ENCODE data around the gene SSR2.

SSR2 gene

GRCh38 chr1:155976913-155977689 lies 43.6 kb downstream of the SSR2 start:
- Histone ChIP-seq H3K36me3 (replicated peaks; ENCODE audit: low read depth, low read length) (peaks cover 42% of the 10 kb centered on the region), H3K4me1 (ENCODE audit: low read length) (peaks cover 63% of the 10 kb centered on the region), H3K79me2 (ENCODE audit: low read length) (peaks cover 99% of the 10 kb centered on the region), H2AFZ (ENCODE audit: low read depth, low read length) (no peak overlapping the region), H3K27me3 (ENCODE audit: low read depth, low read length) (no peaks in the 10 kb centered on the region), H3K4me3 (ENCODE audit: low read length) (peak overlapping the region; percentile 95), H3K4me2 (ENCODE audit: low read length) (peak overlapping the region; percentile 95), H3K27ac (ENCODE audit: low read length) (peak overlapping the region; percentile 89), H3K9ac (ENCODE audit: low read length) (peak overlapping the region; percentile 100), H4K20me1 (ENCODE audit: insufficient read depth, low read length) (peaks cover 54% of the 10 kb centered on the region), H3K9me3 (ENCODE audit: insufficient read depth, low read length) (no peaks in the 10 kb centered on the region)
- TF ChIP-seq, protein P1, sequence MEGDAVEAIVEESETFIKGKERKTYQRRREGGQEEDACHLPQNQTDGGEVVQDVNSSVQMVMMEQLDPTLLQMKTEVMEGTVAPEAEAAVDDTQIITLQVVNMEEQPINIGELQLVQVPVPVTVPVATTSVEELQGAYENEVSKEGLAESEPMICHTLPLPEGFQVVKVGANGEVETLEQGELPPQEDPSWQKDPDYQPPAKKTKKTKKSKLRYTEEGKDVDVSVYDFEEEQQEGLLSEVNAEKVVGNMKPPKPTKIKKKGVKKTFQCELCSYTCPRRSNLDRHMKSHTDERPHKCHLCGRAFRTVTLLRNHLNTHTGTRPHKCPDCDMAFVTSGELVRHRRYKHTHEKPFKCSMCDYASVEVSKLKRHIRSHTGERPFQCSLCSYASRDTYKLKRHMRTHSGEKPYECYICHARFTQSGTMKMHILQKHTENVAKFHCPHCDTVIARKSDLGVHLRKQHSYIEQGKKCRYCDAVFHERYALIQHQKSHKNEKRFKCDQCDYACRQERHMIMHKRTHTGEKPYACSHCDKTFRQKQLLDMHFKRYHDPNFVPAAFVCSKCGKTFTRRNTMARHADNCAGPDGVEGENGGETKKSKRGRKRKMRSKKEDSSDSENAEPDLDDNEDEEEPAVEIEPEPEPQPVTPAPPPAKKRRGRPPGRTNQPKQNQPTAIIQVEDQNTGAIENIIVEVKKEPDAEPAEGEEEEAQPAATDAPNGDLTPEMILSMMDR (IDR thresholded peaks at IDR 0.05; ENCODE audit: low read depth, low read length): no peak
- no peak for TF ChIP-seq EZH2phosphoT487 (IDR thresholded peaks at IDR 0.05; ENCODE audit: low read depth)

DNA sequence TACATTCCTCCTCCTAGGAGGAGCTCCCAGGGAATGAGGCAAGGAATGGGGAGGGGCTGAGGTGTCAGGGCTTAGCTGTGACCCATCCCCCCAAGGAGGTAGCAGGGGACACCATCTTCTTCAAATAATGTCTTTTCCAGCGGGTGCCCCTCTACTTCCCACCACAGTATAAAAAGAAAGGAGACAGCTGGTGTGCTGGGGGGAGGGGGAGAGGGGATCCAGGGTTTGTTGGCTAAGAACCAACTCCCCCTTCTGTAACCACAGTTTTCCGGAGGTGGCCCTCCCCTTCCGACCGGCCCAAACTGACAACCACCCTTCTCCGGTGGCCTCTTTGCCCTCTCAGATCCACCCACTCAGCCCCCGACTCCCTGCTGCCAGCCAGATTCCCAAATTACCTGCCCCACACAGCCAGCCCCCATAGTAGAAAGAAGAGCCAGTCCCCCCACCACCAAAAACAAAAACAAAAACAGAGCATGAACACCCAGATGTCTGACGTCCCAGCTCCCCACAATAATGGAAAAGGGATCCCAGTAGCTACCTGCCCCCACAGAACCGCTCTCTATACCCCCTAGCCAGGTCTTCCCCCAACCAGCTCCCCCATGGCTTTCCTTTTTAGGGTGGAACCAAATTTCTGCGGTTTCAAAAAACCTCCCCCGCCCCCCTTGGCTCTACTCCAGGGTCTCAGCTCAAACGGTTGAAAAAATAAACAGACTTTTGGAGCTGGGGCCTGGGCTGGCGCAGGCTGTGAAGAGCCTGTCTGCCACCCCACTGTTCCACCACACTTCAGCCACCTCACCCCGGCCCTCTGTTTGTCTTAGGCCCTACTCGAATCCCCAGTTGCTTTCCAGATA lies 44.5 kb downstream of the SSR2 start:
- Histone ChIP-seq H3K9ac (ENCODE audit: low read length) (peak overlapping the region; percentile 100), H3K36me3 (replicated peaks; ENCODE audit: low read depth, low read length) (peaks cover 38% of the 10 kb centered on the region), H4K20me1 (ENCODE audit: insufficient read depth, low read length) (peaks cover 58% of the 10 kb centered on the region), H3K27ac (ENCODE audit: low read length) (peak overlapping the region; percentile 89), H3K27me3 (ENCODE audit: low read depth, low read length) (no peaks in the 10 kb centered on the region), H3K4me3 (ENCODE audit: low read length) (peak overlapping the region; percentile 95), H3K79me2 (ENCODE audit: low read length) (peaks cover 100% of the 10 kb centered on the region), H3K9me3 (ENCODE audit: insufficient read depth, low read length) (no peaks in the 10 kb centered on the region), H2AFZ (ENCODE audit: low read depth, low read length) (no peak overlapping the region), H3K4me1 (ENCODE audit: low read length) (peaks cover 63% of the 10 kb centered on the region), H3K4me2 (ENCODE audit: low read length) (peak overlapping the region; percentile 95)
- TF ChIP-seq, protein P1 (IDR thresholded peaks at IDR 0.05; ENCODE audit: low read depth, low read length): no peak

- Histone ChIP-seq H3K4me3 (ENCODE audit: low read length) (peak overlapping the region; percentile 95), H3K4me1 (ENCODE audit: low read length) (peaks cover 62% of the 10 kb centered on the region), H3K79me2 (ENCODE audit: low read length) (peaks cover 100% of the 10 kb centered on the region), H3K9ac (ENCODE audit: low read length) (peak overlapping the region; percentile 100), H3K27ac (ENCODE audit: low read length) (peak overlapping the region; percentile 89), H2AFZ (ENCODE audit: low read depth, low read length) (no peak overlapping the region), H3K4me2 (ENCODE audit: low read length) (peak overlapping the region; percentile 95), H3K36me3 (replicated peaks; ENCODE audit: low read depth, low read length) (peaks cover 35% of the 10 kb centered on the region), H3K9me3 (ENCODE audit: insufficient read depth, low read length) (no peaks in the 10 kb centered on the region), H4K20me1 (ENCODE audit: insufficient read depth, low read length) (peaks cover 64% of the 10 kb centered on the region), H3K27me3 (ENCODE audit: low read depth, low read length) (no peaks in the 10 kb centered on the region)
- no peak for TF ChIP-seq EZH2phosphoT487 (IDR thresholded peaks at IDR 0.05; ENCODE audit: low read depth)
- TF ChIP-seq, protein P1 (IDR thresholded peaks at IDR 0.05; ENCODE audit: low read depth, low read length): no peak
Observed at GRCh38 chr1:155975375-155976061, 45.2 kb downstream of the SSR2 start.
